PFSK-1 (cell line): ENCODE data around the gene ESPN.

ENCODE experiments used
- POLR2AphosphoS5 ChIP-seq: IDR thresholded peaks from 2 replicates; pipeline ENCODE4 v1.6.1; 2012; ENCODE audit warnings: low read depth, mild to moderate bottlenecking, control low read depth, low read length, moderate library complexity
- REST ChIP-seq, 2 experiments: IDR thresholded peaks; 2 replicates each; pipeline versions ENCODE4 v1.6.1 to v1.8.0; 2011 to 2012; ENCODE audit warnings: low read depth in 2 of 2, low read length in 2 of 2, control low read depth in 1 of 2, inconsistent platforms in 1 of 2, mild to moderate bottlenecking in 1 of 2, moderate library complexity in 1 of 2; ENCODE audit not compliant: insufficient read depth in 1 of 2
- TAF1 ChIP-seq: IDR thresholded peaks from 2 replicates; pipeline ENCODE4 v1.6.1; 2012; ENCODE audit warnings: low read length, control low read depth, borderline replicate concordance; ENCODE audit not compliant: insufficient read depth

- no peak for TF ChIP-seq REST (IDR thresholded peaks at IDR 0.05; ENCODE audit: insufficient read depth in 1 of 2, low read depth in 2 of 2, low read length in 2 of 2)
- no peak for TF ChIP-seq POLR2AphosphoS5
- TF ChIP-seq TAF1: no peak
Observed at GRCh38 chr1:6440198-6441126, 15.9 kb downstream of the ESPN start.
